Embryonic facial prominence (tissue), 1 donor: ENCODE results near the gene FAM168A.
"Not testable (repeated sequence)": the region's sequence is repeated elsewhere in the genome, so short reads cannot be mapped to it uniquely, and the experiment has no call there.

Experiments used
- DNase-seq: peaks from one replicate; pipeline ENCODE4 v3.0.0-alpha.2; 2016; ENCODE audit errors: extremely low spot score

FAM168A gene

GRCh38 chr11:73519266-73519665 is 78.6 kb downstream of the FAM168A start:
- no peak for DNase-seq

GRCh38 chr11:73518195-73518594 is 79.7 kb downstream of the FAM168A start:
- no peak for DNase-seq

DNA sequence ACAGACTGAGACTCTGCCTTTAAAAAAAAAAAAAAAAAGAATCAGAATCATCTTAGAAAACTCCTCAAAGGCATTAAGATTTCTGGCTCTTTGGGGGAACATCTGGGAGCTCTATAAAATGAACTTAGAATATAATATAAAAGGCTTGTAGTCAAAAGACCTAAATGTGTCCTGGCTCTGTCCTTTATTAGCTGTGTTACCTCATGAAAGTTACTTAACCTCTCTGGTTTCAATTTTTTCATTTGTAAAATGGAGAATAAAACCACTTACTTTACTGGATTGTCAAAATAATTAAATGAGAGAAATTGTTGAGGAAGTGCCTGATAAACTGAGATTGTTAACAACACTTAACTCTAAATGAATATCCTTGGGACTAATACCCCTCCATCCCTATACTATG is 81.8 kb downstream of the FAM168A start:
- DNase-seq: no peak

DNA sequence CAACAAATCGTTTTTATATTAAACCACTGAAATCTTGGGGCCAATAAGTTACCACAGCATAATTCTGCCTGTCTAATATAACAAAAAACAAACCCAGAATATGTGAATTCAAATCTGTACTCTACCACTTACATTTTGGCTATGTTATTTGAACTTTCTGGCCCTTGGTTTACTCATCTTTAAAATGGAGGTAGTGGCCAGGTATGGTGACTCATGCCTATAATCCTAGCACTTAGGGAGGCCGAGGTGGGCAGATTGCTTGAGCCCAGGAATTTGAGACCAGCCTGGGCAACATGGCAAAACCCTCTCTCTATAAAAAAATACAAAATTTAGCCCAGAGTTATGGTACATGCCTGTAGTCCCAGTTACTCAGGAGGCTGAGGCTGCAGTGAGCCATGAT is 84.2 kb downstream of the FAM168A start:
- no peak for DNase-seq

GRCh38 chr11:73510877-73511276 is 87.0 kb downstream of the FAM168A start:
- no peak for DNase-seq

DNA sequence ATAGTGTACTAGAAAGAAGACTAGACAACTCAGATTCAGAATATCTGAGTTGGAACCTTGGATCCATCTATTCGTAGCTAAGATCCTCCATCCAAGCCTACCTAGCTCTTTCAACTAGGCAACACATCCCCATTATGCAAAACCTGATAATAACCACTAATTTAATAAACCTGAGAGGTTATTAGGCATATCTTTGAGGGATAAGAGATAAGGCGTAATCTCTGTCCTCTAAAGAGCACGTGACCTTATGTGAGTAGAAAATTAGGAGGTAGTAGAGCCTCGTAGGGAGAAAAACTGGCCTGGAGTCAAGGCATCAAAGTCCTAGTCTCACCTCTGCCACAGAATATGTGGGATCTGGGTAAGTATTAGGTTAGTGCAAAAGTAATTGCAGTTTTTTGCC is 87.8 kb downstream of the FAM168A start:
- no peak for DNase-seq

- no peak for DNase-seq
Measured at GRCh38 chr11:73509188-73509587, 88.7 kb downstream of the FAM168A start.

- no peak for DNase-seq
Measured at GRCh38 chr11:73508243-73509176, 89.4 kb downstream of the FAM168A start.

- no peak for DNase-seq
Measured at GRCh38 chr11:73507086-73507485, 90.8 kb downstream of the FAM168A start.

- no peak for DNase-seq
Measured at GRCh38 chr11:73506038-73506437, 91.9 kb downstream of the FAM168A start.

- no peak for DNase-seq
Measured at GRCh38 chr11:73498343-73498742, 99.6 kb downstream of the FAM168A start.

DNA sequence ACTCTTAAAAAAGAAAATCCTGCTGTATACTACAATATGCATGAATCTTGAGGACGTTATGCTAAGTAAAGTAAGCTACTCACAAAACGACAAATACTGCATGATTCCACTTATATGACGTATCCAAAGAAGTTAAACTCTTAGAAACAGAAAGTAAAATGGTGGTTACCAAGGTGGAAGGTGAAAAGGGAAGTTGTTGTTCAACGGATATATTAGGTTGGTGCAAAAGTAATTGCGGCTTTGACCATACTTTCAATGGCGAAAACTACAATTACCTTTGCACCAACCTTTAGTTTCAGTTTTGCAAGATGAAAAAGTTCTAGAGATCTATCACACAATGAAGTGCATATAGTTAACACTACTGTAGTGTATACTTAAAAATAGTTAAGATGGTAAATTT is 101.8 kb downstream of the FAM168A start:
- no peak for DNase-seq

- no peak for DNase-seq
Measured at GRCh38 chr11:73495731-73496130, 102.2 kb downstream of the FAM168A start.

GRCh38 chr11:73493956-73494598 is 103.8 kb downstream of the FAM168A start:
- DNase-seq: no peak

GRCh38 chr11:73481626-73482025 is 116.3 kb downstream of the FAM168A start:
- DNase-seq: no peak

DNA sequence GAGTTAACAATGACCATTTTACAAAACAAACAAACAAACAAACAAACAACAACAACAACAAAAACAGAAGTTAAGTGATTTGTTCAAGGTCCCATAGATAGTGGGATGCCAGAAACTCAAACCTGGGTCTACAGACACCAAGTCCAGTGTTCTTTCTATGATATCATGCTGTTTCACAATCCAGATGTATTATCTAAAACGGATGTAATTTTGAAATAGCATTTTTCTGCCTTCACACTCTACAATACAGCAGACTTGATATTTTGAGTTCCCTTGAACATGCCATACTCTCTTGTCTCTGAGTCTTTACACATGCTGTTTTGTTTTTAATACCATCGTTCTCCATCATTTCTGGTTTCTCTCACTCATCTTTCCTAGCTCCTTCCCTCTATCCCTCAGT is 117.2 kb downstream of the FAM168A start:
- DNase-seq: no peak

- DNase-seq: no peak
Measured at GRCh38 chr11:73478737-73479347, 119.1 kb downstream of the FAM168A start.

- no peak for DNase-seq
Measured at GRCh38 chr11:73477518-73477917, 120.4 kb downstream of the FAM168A start.

- no peak for DNase-seq
Measured at GRCh38 chr11:73475549-73476095, 122.3 kb downstream of the FAM168A start.

- no peak for DNase-seq
Measured at GRCh38 chr11:73473252-73473651, 124.7 kb downstream of the FAM168A start.

GRCh38 chr11:73470036-73470612 is 127.8 kb downstream of the FAM168A start:
- DNase-seq: not testable (repeated sequence)

DNA sequence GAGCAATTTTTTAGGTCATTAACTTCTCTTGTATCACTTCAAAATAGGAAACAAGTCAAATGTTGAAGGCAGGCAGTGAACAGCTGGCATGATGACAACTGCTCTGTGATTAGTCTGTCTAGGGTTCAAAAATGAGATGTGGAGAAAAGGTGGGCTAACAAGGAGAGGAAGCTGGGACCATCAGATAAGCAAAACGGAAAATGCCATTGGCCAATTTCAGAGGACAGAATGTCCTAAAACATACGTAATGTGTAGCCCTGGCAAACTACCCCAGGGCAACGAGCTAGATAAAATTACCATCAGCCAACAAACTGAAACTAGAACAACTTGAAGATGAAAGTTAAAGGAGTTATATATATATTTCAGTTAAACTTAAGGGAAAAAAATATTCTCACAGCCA is 128.5 kb downstream of the FAM168A start:
- no peak for DNase-seq
